Measurements from ENCODE around the gene TMEM204.

Gene TMEM204

GRCh38 chr16:1496464-1496863, 37.0 kb upstream of the TMEM204 start:
- Histone ChIP-seq H3K4me2 (ENCODE audit: low read length) (no peak overlapping the region), H3K36me3 (ENCODE audit: control insufficient read depth, low read length) (peaks cover 65% of the 10 kb centered on the region), H3K9me3 (ENCODE audit: control insufficient read depth, insufficient read depth, low read length) (no peaks in the 10 kb centered on the region)

GRCh38 chr16:1497014-1497598, 36.4 kb upstream of the TMEM204 start:
- H3K27ac ChIP-seq (ENCODE audit: low read depth, low read length): no peak overlapping the region
- peaks cover 72% of the 10 kb centered on the region for H3K36me3 ChIP-seq (ENCODE audit: control insufficient read depth, low read length)
- H3K9me2 ChIP-seq (replicated peaks; ENCODE audit: control insufficient read depth, low read length): no peaks in the 10 kb centered on the region
- H3K4me3 ChIP-seq (ENCODE audit: low read length): no peak overlapping the region
- peaks cover 49% of the 10 kb centered on the region for H3K79me2 ChIP-seq (ENCODE audit: control insufficient read depth, low read length)
- H4K20me1 ChIP-seq (ENCODE audit: control insufficient read depth, insufficient read depth, low read depth, low read length): no peaks in the 10 kb centered on the region
- TF ChIP-seq EZH2phosphoT487 (IDR thresholded peaks at IDR 0.05; ENCODE audit: borderline replicate concordance, low read length) (no peak), CTCF (IDR thresholded peaks at IDR 0.05; ENCODE audit: low read depth, low read length, poor library complexity, severe bottlenecking) (no peak)
- peaks cover 20% of the 10 kb centered on the region for H3K4me1 ChIP-seq (ENCODE audit: control insufficient read depth, low read length)
- no peaks in the 10 kb centered on the region for H3F3A ChIP-seq (ENCODE audit: control insufficient read depth, insufficient read depth)
- H3K4me2 ChIP-seq (ENCODE audit: low read length): no peak overlapping the region
- H3K9me3 ChIP-seq (ENCODE audit: control insufficient read depth, insufficient read depth, low read length): no peaks in the 10 kb centered on the region
- no peaks in the 10 kb centered on the region for H3K27me3 ChIP-seq (ENCODE audit: control insufficient read depth, low read length)

More at GRCh38 chr16:1496464-1496863, 37.0 kb upstream of the TMEM204 start:
- H3K4me3 ChIP-seq (ENCODE audit: low read length): no peak overlapping the region
- TF ChIP-seq EZH2phosphoT487 (IDR thresholded peaks at IDR 0.05; ENCODE audit: borderline replicate concordance, low read length) (no peak), CTCF (IDR thresholded peaks at IDR 0.05; ENCODE audit: low read depth, low read length, poor library complexity, severe bottlenecking) (no peak)
- H3K9me2 ChIP-seq (replicated peaks; ENCODE audit: control insufficient read depth, low read length): no peaks in the 10 kb centered on the region
- no peaks in the 10 kb centered on the region for H3K27me3 ChIP-seq (ENCODE audit: control insufficient read depth, low read length)
- no peak overlapping the region for H3K27ac ChIP-seq (ENCODE audit: low read depth, low read length)
- H3K4me1 ChIP-seq (ENCODE audit: control insufficient read depth, low read length): peaks cover 21% of the 10 kb centered on the region
- no peaks in the 10 kb centered on the region for H4K20me1 ChIP-seq (ENCODE audit: control insufficient read depth, insufficient read depth, low read depth, low read length)
- no peaks in the 10 kb centered on the region for H3F3A ChIP-seq (ENCODE audit: control insufficient read depth, insufficient read depth)
- H3K79me2 ChIP-seq (ENCODE audit: control insufficient read depth, low read length): peaks cover 49% of the 10 kb centered on the region

- Histone ChIP-seq H3K4me1 (ENCODE audit: control insufficient read depth, low read length) (peaks cover 10% of the 10 kb centered on the region), H3K4me3 (ENCODE audit: low read length) (no peak overlapping the region), H3K9me3 (ENCODE audit: control insufficient read depth, insufficient read depth, low read length) (no peaks in the 10 kb centered on the region), H3F3A (ENCODE audit: control insufficient read depth, insufficient read depth) (no peaks in the 10 kb centered on the region), H3K27me3 (ENCODE audit: control insufficient read depth, low read length) (no peaks in the 10 kb centered on the region), H3K9me2 (replicated peaks; ENCODE audit: control insufficient read depth, low read length) (no peaks in the 10 kb centered on the region), H3K27ac (ENCODE audit: low read depth, low read length) (no peak overlapping the region), H3K36me3 (ENCODE audit: control insufficient read depth, low read length) (peaks cover 87% of the 10 kb centered on the region), H4K20me1 (ENCODE audit: control insufficient read depth, insufficient read depth, low read depth, low read length) (no peaks in the 10 kb centered on the region), H3K4me2 (ENCODE audit: low read length) (no peak overlapping the region), H3K79me2 (ENCODE audit: control insufficient read depth, low read length) (peaks cover 35% of the 10 kb centered on the region)
- TF ChIP-seq CTCF (IDR thresholded peaks at IDR 0.05; ENCODE audit: low read depth, low read length, poor library complexity, severe bottlenecking) (no peak), EZH2phosphoT487 (IDR thresholded peaks at IDR 0.05; ENCODE audit: borderline replicate concordance, low read length) (no peak)
Observed at GRCh38 chr16:1498899-1499676, 34.4 kb upstream of the TMEM204 start.
